Fibroblast of skin of left biceps (primary cell): ENCODE measurements around the gene DPY19L2.
"Not testable (repeated sequence)": the region's sequence is repeated elsewhere in the genome, so short reads cannot be mapped to it uniquely, and the experiment has no call there.

Experiments
- DNase-seq, 2 experiments: peaks; one replicate each; pipeline ENCODE4 v3.0.0-alpha.2; 2013; ENCODE audit warnings: low read depth in 2 of 2

The DPY19L2 gene

GRCh38 chr12:63668028-63668799 lies at the start of gene DPY19L2:
Gene DPY19L2 (minus strand): TSS chr12:63668493. CDS start chr12:63668393, 100 bp downstream.
- DNase-seq, result peak; percentile 18 to 21

DNA sequence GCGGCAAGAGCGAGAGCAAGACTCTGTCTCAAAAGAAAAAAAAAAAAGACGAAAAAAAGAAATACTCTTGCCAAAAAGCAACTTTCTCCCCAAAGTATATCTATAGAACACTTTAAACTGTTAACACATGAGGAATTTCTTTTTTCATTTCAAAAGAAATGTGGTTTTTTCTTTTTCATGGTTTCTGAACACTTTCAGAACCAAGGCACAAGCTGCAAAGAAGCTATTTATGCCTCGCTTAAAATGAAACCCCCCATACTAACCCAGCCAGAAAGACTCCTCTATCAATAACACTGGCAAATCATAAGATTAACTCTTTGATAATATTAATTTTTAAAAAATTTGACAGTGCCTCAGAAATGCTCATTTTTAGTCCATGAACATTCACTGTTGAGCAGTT lies 48.6 kb upstream of the DPY19L2 start:
- not testable (repeated sequence) for DNase-seq

DNA sequence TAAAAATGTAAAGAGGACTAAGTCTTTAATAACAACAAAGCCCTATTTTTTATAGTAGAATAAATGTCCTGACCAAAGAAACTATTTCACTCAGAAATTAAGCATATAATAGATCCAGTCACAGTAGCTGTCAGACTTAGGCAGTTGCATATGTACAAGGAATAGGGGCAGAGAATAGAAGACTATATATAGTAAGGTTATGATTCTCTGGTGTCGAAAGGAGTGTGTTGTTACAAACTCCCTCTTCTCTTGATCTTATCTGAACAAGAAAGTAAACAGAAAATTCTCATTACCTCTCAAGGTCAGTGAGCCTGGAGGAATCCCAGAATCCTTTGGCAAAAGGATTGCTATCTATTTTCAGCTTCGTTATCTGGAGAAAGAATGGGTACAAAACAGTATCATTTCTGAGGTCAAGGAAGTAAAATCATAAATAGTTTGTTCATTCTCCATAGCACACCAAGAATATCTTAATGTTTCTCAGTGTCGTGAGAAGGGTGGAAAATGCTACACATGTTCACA lies 46.9 kb upstream of the DPY19L2 start:
- not testable (repeated sequence) for DNase-seq

- DNase-seq, result not testable (repeated sequence)
Observed at GRCh38 chr12:63714409-63714808, 46.1 kb upstream of the DPY19L2 start.

- DNase-seq, result not testable (repeated sequence)
Observed at GRCh38 chr12:63713681-63714075, 45.4 kb upstream of the DPY19L2 start.

GRCh38 chr12:63712979-63713680 lies 44.8 kb upstream of the DPY19L2 start:
- not testable (repeated sequence) for DNase-seq

- DNase-seq, result not testable (repeated sequence)
Observed at GRCh38 chr12:63712376-63712974, 44.2 kb upstream of the DPY19L2 start.

DNA sequence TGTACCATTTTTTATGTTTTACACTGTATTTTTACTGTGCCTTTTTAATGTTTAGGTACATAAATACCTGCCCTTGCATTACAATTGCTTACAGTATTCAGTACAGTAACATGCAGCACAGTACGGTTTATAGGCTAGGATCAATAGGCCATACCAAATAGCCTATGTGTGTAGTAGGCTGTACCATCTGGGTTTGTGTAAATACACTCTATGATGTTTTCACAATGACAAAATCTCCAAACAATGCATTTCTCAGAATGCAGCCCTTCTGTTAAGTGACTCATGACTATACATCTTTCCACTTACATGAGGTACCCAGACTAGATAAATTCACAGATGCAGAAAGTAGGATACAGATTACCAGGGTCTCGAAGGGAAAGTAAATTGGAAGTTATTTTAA lies 43.0 kb upstream of the DPY19L2 start:
- not testable (repeated sequence) for DNase-seq

GRCh38 chr12:63706336-63706735 lies 38.0 kb upstream of the DPY19L2 start:
- DNase-seq, result no peak

GRCh38 chr12:63699678-63700382 lies 31.5 kb upstream of the DPY19L2 start:
- not testable (repeated sequence) for DNase-seq

- DNase-seq, result not testable (repeated sequence)
Observed at GRCh38 chr12:63699011-63699410, 30.7 kb upstream of the DPY19L2 start.

- DNase-seq, result not testable (repeated sequence)
Observed at GRCh38 chr12:63690837-63691236, 22.5 kb upstream of the DPY19L2 start.

- not testable (repeated sequence) for DNase-seq
Observed at GRCh38 chr12:63689141-63689540, 20.8 kb upstream of the DPY19L2 start.

- DNase-seq, result not testable (repeated sequence)
Observed at GRCh38 chr12:63686623-63687022, 18.3 kb upstream of the DPY19L2 start.

GRCh38 chr12:63685789-63686188 lies 17.5 kb upstream of the DPY19L2 start:
- not testable (repeated sequence) for DNase-seq

DNA sequence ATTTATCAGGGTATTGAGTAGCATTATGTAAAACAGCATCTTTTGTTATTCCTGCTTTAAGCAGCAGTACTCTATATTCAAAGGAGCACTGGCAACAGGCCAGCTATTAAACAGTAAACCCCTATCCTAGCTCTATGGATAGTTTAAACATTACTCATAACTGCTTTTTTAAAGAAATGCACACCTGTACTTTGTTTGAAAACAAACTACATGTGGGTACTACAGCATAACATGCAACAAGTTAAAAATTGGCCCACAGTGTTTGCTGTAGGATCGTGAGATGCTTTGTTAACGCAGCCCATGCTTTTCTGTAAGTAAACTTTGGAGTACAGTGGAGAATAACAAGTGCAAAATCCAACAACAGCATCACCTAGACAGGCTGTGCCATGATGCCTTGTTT lies 14.3 kb upstream of the DPY19L2 start:
- DNase-seq, result not testable (repeated sequence)

DNA sequence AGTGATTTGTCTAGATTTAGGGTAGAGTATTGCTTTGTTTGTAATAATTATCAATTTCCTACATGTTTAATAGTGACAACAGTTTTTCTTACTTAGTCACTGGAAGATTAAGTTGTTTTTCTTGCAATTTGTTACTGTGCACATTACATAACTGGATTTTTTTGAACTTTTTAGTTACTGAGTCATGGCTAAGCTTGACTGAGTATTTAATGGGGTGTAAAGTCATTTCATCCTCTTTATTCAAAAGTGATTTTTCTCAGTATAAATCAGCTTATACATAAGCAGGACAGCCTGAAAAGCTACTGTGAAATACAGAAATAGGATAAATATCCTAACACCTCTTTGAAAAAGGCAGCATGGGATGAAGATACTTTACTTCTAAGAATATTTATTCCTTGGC lies 12.5 kb upstream of the DPY19L2 start:
- not testable (repeated sequence) for DNase-seq

DNA sequence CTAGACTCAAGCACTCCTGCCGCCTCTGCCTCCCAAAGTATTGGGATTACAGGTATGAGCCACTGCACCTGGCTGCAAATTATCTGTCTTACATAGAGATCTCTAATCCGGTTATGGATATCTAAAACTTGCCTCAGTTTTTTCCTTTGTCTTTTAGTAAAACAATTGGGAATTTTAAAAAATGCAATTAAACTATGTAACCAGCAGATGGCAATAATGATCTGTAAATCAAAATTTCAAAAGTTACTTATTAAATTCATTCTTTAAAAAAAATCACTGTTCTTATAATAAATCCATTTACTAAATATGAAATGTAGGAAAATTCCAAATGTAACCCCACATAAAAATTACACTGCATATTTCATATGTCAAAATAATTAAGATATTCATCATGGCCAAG lies 4.3 kb upstream of the DPY19L2 start:
- DNase-seq, result not testable (repeated sequence)

GRCh38 chr12:63669936-63670335 lies 1.6 kb upstream of the DPY19L2 start:
- not testable (repeated sequence) for DNase-seq

GRCh38 chr12:63669427-63669826 lies 1.1 kb upstream of the DPY19L2 start:
- not testable (repeated sequence) for DNase-seq

DNA sequence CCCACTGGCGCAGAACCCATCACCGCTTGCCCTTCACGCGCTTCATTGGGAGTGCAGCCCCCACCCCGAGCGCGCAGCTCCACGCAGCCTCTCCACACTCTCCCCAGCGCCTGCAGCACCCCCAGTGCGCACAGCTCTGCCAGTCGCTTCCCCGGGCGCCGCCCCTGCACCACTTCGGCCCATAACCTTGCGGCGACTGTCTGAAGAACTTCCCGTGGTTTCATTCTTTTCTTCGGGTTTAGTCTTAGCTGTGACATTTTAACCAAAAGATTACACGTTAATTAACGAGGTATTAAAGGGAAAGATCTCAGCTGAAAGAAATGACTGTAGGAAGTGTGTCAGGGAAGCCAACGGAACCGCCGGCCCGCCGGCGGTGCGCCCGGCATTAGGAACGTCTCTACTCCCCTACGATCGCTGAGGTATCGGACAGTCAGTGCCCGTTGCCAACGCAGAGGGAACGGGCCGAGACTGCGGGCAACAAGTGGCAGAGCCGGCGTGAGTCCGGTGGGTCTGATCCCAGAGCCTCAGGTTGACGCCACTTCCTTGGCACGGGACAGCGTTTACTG lies 590 bp upstream of the DPY19L2 start:
- not testable (repeated sequence) for DNase-seq
